ENCODE measurements around the gene FIP1L1. TPM values are rescaled to one million over a fixed set of nuclear protein-coding genes. Genes with fewer than 3 reads are reported as not detected.

FIP1L1 gene
- total RNA-seq, 1 donor from 2014 or later = 57.1 TPM

DNA sequence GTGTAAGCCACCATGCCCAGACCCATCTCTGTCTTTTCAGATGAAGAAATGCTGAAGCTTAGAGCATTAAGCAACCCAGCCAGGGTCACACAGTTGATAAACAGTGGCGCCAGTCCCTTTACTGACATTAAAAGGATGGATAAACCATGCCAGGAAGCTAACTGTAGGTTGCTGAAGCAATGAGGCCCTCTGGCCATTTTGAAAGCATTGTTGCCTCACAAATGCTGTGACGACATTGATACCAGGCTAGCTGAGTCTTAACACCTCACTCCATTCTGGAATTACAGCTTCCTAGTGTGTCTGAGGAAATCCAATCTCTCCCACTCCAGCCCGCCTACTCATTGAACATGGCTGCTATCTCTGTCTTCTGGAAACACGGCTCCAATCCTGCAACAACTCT lies 124.1 kb downstream of the FIP1L1 start:
- no peak for DNase-seq (ENCODE audit: low read depth)

DNA sequence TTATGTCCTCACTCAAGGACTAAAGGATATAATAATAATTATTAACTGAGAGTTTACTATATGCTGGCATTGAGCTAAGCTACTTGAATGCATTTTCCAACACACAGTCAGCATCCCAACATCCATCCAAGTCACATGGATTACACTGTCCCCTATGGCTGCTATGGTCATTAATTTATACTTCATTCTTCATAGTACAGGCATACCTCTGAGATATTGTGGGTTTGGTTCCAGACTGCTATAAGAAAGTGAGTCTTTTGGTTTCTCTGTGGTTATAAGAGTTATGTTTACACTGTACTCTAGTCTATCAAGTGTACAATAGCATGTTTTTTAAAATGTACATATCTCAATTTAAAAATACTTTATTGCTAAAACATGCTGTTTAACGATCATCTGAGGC lies 124.7 kb downstream of the FIP1L1 start:
- no peak for DNase-seq (ENCODE audit: low read depth)

DNA sequence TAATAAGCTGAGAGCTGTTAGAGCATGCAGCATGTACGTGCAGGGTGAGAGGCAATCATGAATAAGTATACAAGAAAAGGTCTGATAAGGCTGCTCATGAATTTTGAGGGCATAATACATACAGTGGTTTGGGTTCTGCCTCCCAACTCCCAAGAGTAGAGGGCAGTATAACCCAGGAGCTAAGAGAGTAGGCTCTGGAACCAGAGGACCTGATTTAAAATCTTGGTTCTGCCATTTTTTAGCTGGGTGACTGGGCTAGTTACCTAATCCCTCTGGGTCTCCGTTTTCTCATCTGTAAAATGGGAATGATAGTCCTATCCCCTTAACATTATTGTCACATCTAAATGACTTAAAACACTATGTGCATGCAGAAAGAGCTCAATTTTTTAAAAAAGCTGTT lies 128.5 kb downstream of the FIP1L1 start:
- DNase-seq (ENCODE audit: low read depth) = no peak

- DNase-seq (ENCODE audit: low read depth) = no peak
Measured at GRCh38 chr4:53507058-53507457, 129.6 kb downstream of the FIP1L1 start.

GRCh38 chr4:53507671-53508286 lies 130.3 kb downstream of the FIP1L1 start:
- DNase-seq (ENCODE audit: low read depth) = peak; percentile 96

DNA sequence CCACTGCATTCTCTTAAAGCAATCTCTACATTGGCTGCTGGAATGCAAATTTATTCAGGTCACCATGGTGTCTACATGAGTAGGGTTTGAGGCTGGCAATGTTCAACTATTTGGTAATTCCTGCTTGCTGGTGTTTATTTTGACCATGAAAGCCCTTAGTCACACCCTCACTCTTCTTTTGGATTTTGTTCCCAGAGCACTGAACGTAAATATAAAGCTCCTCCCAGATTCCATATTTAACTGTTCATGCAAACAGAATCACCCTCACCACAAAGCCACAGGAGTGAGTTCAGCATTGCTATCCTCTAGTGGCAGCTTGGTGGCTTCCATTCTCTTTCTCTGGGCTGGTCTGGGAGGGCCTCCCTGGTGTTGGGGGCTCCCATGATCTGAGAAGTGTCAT lies 131.0 kb downstream of the FIP1L1 start:
- peak; percentile 91 for DNase-seq (ENCODE audit: low read depth)

GRCh38 chr4:53510321-53510720 lies 132.9 kb downstream of the FIP1L1 start:
- no peak for DNase-seq (ENCODE audit: low read depth)

Other genes starting within 250 kb of the FIP1L1 start
- gene SCFD2, start 11.6 kb upstream of the FIP1L1 start, total RNA-seq = 19.1 and 22.7 TPM in 2 replicates
- gene LNX1, start 213.8 kb downstream of the FIP1L1 start, total RNA-seq = 1.7 and 6.4 TPM in 2 replicates